ENCODE measurements around the gene NBPF11. TPM values are rescaled to one million over a fixed set of nuclear protein-coding genes. Genes with fewer than 3 reads are reported as not detected.
"Not testable (repeated sequence)": the region's sequence is repeated elsewhere in the genome, so short reads cannot be mapped to it uniquely, and the experiment has no call there.

NBPF11 gene
- polyA plus RNA-seq, 1 experiment: 7.6 TPM

GRCh38 chr1:148060294-148060701, 91.8 kb downstream of the NBPF11 start:
- CTCF ChIA-PET; POLR2A ChIA-PET; DNase-seq (ENCODE audit: low read depth); H3K27me3 ChIP-seq (ENCODE audit: control insufficient read depth, insufficient read depth, low read length); H3K36me3 ChIP-seq (ENCODE audit: control insufficient read depth, insufficient read depth, low read length): not testable (repeated sequence)
- peak overlapping the region; percentile 23; the same call in 1 of the 2 replicates for H3K4me3 ChIP-seq (ENCODE audit: low read depth, low read length)

GRCh38 chr1:148057384-148057783, 94.7 kb downstream of the NBPF11 start:
- CTCF ChIA-PET; H3K36me3 ChIP-seq (ENCODE audit: control insufficient read depth, insufficient read depth, low read length); DNase-seq (ENCODE audit: low read depth); H3K4me3 ChIP-seq (ENCODE audit: low read depth, low read length); H3K27me3 ChIP-seq (ENCODE audit: control insufficient read depth, insufficient read depth, low read length); POLR2A ChIA-PET: not testable (repeated sequence)

Small RNAs within 50 kb of the gene (small RNA-seq; reads per million reads assigned to genes)
- gene RNA5SP57 (ENCODE audit: insufficient read length, low read depth, low replicate concordance): not detected

Other genes starting within 250 kb of the NBPF11 start
- gene GJA8, start 249.5 kb downstream of the NBPF11 start, polyA plus RNA-seq (2011; rRNA removed): not detected in 2 replicates
- 6.1 and 18.0 TPM in 2 replicates for gene GPR89B, start 223.9 kb downstream of the NBPF11 start, polyA plus RNA-seq (2011; rRNA removed)